Measurements from ENCODE around the gene ZIC5. TPM values are rescaled to one million over a fixed set of nuclear protein-coding genes. Genes with fewer than 3 reads are reported as not detected.

The ZIC5 gene
- total RNA-seq, 1 donor from 2014 or later, result 1.6 TPM

GRCh38 chr13:99977912-99978798 lies 6.6 kb upstream of the ZIC5 start:
- peak in 1 of 2 donors; percentile 24 for DNase-seq (ENCODE audit: low spot score in 2 of 2)
- no peak for FAIRE-seq

- DNase-seq (ENCODE audit: low spot score in 2 of 2), result peak in 1 of 2 donors; percentile 19
- no peak for FAIRE-seq
Measured at GRCh38 chr13:99977334-99977911, 5.9 kb upstream of the ZIC5 start.

- DNase-seq (ENCODE audit: low spot score in 2 of 2) (no peak), FAIRE-seq (no peak)
Measured at GRCh38 chr13:99976575-99976974, 5.0 kb upstream of the ZIC5 start.

- no peak for DNase-seq (ENCODE audit: low spot score in 2 of 2)
Measured at GRCh38 chr13:99975626-99976025, 4.1 kb upstream of the ZIC5 start.

GRCh38 chr13:99974939-99975561 lies 3.5 kb upstream of the ZIC5 start:
- FAIRE-seq, result no peak
- no peak for DNase-seq (ENCODE audit: low spot score in 2 of 2)

More at GRCh38 chr13:99975626-99976025, 4.1 kb upstream of the ZIC5 start:
- FAIRE-seq, result no peak

GRCh38 chr13:99974296-99974938 lies 2.9 kb upstream of the ZIC5 start:
- DNase-seq (ENCODE audit: low spot score in 2 of 2) (no peak), FAIRE-seq (no peak)

GRCh38 chr13:99973808-99974185 lies 2.2 kb upstream of the ZIC5 start:
- no peak for DNase-seq (ENCODE audit: low spot score in 2 of 2)
- FAIRE-seq, result no peak

GRCh38 chr13:99973163-99973807 lies 1.7 kb upstream of the ZIC5 start:
- DNase-seq (ENCODE audit: low spot score in 2 of 2), result no peak
- FAIRE-seq, result no peak

- no peak for DNase-seq (ENCODE audit: low spot score in 2 of 2)
- no peak for FAIRE-seq
Measured at GRCh38 chr13:99972190-99972731, 694 bp upstream of the ZIC5 start.

- FAIRE-seq (no peak), DNase-seq (ENCODE audit: low spot score in 2 of 2) (peak in 1 of 2 donors; percentile 55)
Measured at GRCh38 chr13:99970651-99971575, 654 bp downstream of the ZIC5 start.

GRCh38 chr13:99969919-99970650 lies 1.5 kb downstream of the ZIC5 start:
- no peak for FAIRE-seq
- DNase-seq (ENCODE audit: low spot score in 2 of 2), result peak in 1 of 2 donors; percentile 49

GRCh38 chr13:99969453-99969918 lies 2.1 kb downstream of the ZIC5 start:
- FAIRE-seq (no peak), DNase-seq (ENCODE audit: low spot score in 2 of 2) (no peak)

GRCh38 chr13:99968521-99969452 lies 2.8 kb downstream of the ZIC5 start:
- DNase-seq (ENCODE audit: low spot score in 2 of 2) (no peak), FAIRE-seq (no peak)

GRCh38 chr13:99967869-99968520 lies 3.6 kb downstream of the ZIC5 start:
- no peak for FAIRE-seq

GRCh38 chr13:99967498-99967868 lies 4.1 kb downstream of the ZIC5 start:
- FAIRE-seq, result no peak

More at GRCh38 chr13:99967869-99968520, 3.6 kb downstream of the ZIC5 start:
- no peak for DNase-seq (ENCODE audit: low spot score in 2 of 2)

GRCh38 chr13:99966064-99966805 lies 5.3 kb downstream of the ZIC5 start:
- DNase-seq (ENCODE audit: low spot score in 2 of 2), result no peak

More at GRCh38 chr13:99967498-99967868, 4.1 kb downstream of the ZIC5 start:
- DNase-seq (ENCODE audit: low spot score in 2 of 2), result no peak

More at GRCh38 chr13:99966064-99966805, 5.3 kb downstream of the ZIC5 start:
- FAIRE-seq, result no peak
